ENCODE results near the gene SRP14. TPM values are rescaled to one million over a fixed set of nuclear protein-coding genes. Genes with fewer than 3 reads are reported as not detected.

The SRP14 gene
- total RNA-seq, 1 experiment from 2014 or later: 166 TPM

DNA sequence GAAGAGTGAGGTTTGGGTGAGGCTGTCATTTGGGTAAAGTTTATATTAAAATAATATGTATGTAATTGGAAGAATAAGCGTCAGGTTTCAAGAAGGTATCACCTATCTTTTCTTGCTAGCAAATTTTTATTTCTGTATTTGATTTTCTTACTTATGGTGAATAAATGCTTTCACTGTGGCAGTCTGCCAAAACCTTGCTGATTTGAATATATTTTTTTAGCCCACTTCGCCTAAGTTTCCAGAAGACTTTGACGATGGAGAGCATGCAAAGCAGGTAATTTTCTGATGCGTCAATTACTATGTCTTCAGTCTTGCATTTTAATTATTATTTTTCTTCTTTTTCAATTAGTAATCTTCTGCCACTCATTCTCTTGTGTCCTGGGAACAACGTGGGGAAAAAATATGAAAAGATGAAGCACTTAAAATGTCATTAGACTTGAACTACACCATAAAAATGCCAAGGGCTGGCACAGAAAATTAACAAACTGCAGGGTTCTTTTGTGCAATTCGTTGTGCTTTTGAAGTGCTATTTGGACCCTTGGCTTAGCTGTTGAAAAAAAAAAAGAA, 40.4 kb downstream of the SRP14 start:
- POLR2A ChIA-PET: no interaction called here
- BruUV-seq (replicated peaks): no TSS peak
- CTCF ChIA-PET: no interaction called here

DNA sequence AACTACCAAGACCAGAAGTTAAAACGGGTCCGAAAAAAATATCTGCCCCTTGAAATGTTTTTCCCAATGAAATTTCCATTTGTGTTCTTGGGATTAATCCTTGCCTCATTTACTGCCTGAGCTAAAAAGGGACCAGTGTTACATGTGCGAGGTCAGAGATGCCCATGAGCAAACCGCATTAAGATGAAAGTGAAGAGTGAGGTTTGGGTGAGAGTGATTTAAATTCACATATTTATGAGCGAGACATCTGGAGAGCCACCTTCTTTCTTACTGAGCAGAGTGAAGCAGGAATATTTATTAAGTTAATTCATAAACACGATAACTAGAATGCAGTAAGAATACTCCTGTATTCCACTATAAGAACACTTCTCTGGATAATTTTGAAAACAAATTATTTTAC, 41.3 kb downstream of the SRP14 start:
- H3K36me3 ChIP-seq (ENCODE audit: control insufficient read depth, insufficient read depth, low read length): no peaks in the 10 kb centered on the region
- no peak for TF ChIP-seq POLR2AphosphoS5 (IDR thresholded peaks at IDR 0.05; ENCODE audit: low read depth, low read length)
- TF ChIP-seq, protein P1, sequence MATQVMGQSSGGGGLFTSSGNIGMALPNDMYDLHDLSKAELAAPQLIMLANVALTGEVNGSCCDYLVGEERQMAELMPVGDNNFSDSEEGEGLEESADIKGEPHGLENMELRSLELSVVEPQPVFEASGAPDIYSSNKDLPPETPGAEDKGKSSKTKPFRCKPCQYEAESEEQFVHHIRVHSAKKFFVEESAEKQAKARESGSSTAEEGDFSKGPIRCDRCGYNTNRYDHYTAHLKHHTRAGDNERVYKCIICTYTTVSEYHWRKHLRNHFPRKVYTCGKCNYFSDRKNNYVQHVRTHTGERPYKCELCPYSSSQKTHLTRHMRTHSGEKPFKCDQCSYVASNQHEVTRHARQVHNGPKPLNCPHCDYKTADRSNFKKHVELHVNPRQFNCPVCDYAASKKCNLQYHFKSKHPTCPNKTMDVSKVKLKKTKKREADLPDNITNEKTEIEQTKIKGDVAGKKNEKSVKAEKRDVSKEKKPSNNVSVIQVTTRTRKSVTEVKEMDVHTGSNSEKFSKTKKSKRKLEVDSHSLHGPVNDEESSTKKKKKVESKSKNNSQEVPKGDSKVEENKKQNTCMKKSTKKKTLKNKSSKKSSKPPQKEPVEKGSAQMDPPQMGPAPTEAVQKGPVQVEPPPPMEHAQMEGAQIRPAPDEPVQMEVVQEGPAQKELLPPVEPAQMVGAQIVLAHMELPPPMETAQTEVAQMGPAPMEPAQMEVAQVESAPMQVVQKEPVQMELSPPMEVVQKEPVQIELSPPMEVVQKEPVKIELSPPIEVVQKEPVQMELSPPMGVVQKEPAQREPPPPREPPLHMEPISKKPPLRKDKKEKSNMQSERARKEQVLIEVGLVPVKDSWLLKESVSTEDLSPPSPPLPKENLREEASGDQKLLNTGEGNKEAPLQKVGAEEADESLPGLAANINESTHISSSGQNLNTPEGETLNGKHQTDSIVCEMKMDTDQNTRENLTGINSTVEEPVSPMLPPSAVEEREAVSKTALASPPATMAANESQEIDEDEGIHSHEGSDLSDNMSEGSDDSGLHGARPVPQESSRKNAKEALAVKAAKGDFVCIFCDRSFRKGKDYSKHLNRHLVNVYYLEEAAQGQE (IDR thresholded peaks at IDR 0.05; ENCODE audit: insufficient read depth in 1 of 2, low read depth in 2 of 2, low read length in 1 of 2): no peak
- no peak for TF ChIP-seq TCF7L2 (IDR thresholded peaks at IDR 0.05; ENCODE audit: low read depth, low read length)
- no peak for TF ChIP-seq SIN3A (IDR thresholded peaks at IDR 0.05; ENCODE audit: borderline replicate concordance, insufficient read depth, low read depth, low read length)
- TF ChIP-seq, protein P2, sequence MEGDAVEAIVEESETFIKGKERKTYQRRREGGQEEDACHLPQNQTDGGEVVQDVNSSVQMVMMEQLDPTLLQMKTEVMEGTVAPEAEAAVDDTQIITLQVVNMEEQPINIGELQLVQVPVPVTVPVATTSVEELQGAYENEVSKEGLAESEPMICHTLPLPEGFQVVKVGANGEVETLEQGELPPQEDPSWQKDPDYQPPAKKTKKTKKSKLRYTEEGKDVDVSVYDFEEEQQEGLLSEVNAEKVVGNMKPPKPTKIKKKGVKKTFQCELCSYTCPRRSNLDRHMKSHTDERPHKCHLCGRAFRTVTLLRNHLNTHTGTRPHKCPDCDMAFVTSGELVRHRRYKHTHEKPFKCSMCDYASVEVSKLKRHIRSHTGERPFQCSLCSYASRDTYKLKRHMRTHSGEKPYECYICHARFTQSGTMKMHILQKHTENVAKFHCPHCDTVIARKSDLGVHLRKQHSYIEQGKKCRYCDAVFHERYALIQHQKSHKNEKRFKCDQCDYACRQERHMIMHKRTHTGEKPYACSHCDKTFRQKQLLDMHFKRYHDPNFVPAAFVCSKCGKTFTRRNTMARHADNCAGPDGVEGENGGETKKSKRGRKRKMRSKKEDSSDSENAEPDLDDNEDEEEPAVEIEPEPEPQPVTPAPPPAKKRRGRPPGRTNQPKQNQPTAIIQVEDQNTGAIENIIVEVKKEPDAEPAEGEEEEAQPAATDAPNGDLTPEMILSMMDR (IDR thresholded peaks at IDR 0.05): no peak
- BruUV-seq (replicated peaks): no TSS peak
- ATAC-seq (no peak), DNase-seq (ENCODE audit: low read depth, low spot score) (no peak)
- ChIA-PET POLR2A (no interaction called here), CTCF (no interaction called here)
- in situ Hi-C loops (cut with HindIII; ENCODE audit: low pct_unique_long_range_greater_than_20kb, low sequenced_read_pairs) (no loop called here), intact Hi-C loops (cut with micrococcal nuclease; ENCODE audit: unreplicated experiment) (no loop called here)
- no peak overlapping the region for H3K27ac ChIP-seq (ENCODE audit: low read length)
- H3K4me1 ChIP-seq (ENCODE audit: control insufficient read depth, insufficient read depth, low read length): no peaks in the 10 kb centered on the region
- H3K27me3 ChIP-seq (ENCODE audit: control insufficient read depth, insufficient read depth, low read length): no peaks in the 10 kb centered on the region
- no peaks in the 10 kb centered on the region for H3K9me3 ChIP-seq (ENCODE audit: control insufficient read depth, insufficient read depth, low read depth, low read length)
- H3K4me3 ChIP-seq (ENCODE audit: low read depth in 2 of 2, low read length in 2 of 2): no peak overlapping the region

More for the DNA sequence above, 40.4 kb downstream of the SRP14 start:
- Histone ChIP-seq H3K36me3 (ENCODE audit: control insufficient read depth, insufficient read depth, low read length) (peaks cover 6% of the 10 kb centered on the region; the same call in 1 of the 2 replicates), H3K27ac (ENCODE audit: low read length) (no peak overlapping the region), H3K4me1 (ENCODE audit: control insufficient read depth, insufficient read depth, low read length) (no peaks in the 10 kb centered on the region), H3K9me3 (ENCODE audit: control insufficient read depth, insufficient read depth, low read depth, low read length) (no peaks in the 10 kb centered on the region), H3K27me3 (ENCODE audit: control insufficient read depth, insufficient read depth, low read length) (no peaks in the 10 kb centered on the region), H3K4me3 (ENCODE audit: low read depth in 2 of 2, low read length in 2 of 2) (no peak overlapping the region)
- ATAC-seq: no peak
- in situ Hi-C loops (cut with HindIII; ENCODE audit: low pct_unique_long_range_greater_than_20kb, low sequenced_read_pairs): no loop called here
- intact Hi-C loops (cut with micrococcal nuclease; ENCODE audit: unreplicated experiment): no loop called here
- no peak for DNase-seq (ENCODE audit: low read depth, low spot score)
- TF ChIP-seq SIN3A (IDR thresholded peaks at IDR 0.05; ENCODE audit: borderline replicate concordance, insufficient read depth, low read depth, low read length) (no peak), TCF7L2 (IDR thresholded peaks at IDR 0.05; ENCODE audit: low read depth, low read length) (no peak), POLR2AphosphoS5 (IDR thresholded peaks at IDR 0.05; ENCODE audit: low read depth, low read length) (no peak)
- TF ChIP-seq, protein P2 (IDR thresholded peaks at IDR 0.05): no peak
- TF ChIP-seq, protein P1 (IDR thresholded peaks at IDR 0.05; ENCODE audit: insufficient read depth in 1 of 2, low read depth in 2 of 2, low read length in 1 of 2): no peak

Data from Panc1 (cell line).